ENCODE data around the gene CAPN1. TPM values are rescaled to one million over a fixed set of nuclear protein-coding genes. Genes with fewer than 3 reads are reported as not detected.

Gene CAPN1
- total and polyA plus RNA-seq, 9 of the 15 experiments (the other 6 are each of a cell fraction or from before 2014, with no cell fraction given) = 3.5 to 199 (median 61.6) TPM

GRCh38 chr11:65225279-65226102 lies 43.8 kb downstream of the CAPN1 start (continued):
- TF ChIP-seq ZNF263 (CRISPR knock-in tag; IDR thresholded peaks at IDR 0.05; ENCODE audit: borderline replicate concordance) (peak; percentile 42; the same call in 1 of the 2 replicates), CEBPB (tag; IDR thresholded peaks at IDR 0.05) (peak; percentile 86), PHF8 (IDR thresholded peaks at IDR 0.05; ENCODE audit: borderline replicate concordance, low read length) (peak; percentile 39; the same call in 1 of the 2 replicates), BRD9 (IDR thresholded peaks at IDR 0.05; ENCODE audit: low read depth, partially characterized antibody) (peak; percentile 72), LCOR (CRISPR knock-in tag; IDR thresholded peaks at IDR 0.05) (peak; percentile 65; the same call in 1 of the 2 replicates), JUNB (CRISPR knock-in tag; conservative IDR thresholded peaks at IDR 0.05) (no peak), RAD21 (CRISPR knock-in tag; conservative IDR thresholded peaks at IDR 0.05 in 1 of 2, IDR thresholded peaks at IDR 0.05 in 1 of 2) (peak; percentile 69 to 72), TEAD1 (CRISPR knock-in tag; IDR thresholded peaks at IDR 0.05) (0 out of 4 replicates have a peak, but pooled peaks of 1 of the 2 experiments have one; percentile 24), CXXC5 (CRISPR knock-in tag; IDR thresholded peaks at IDR 0.05) (peak; percentile 55), GATAD2A (IDR thresholded peaks at IDR 0.05) (peak; percentile 36; the same call in 1 of the 2 replicates), GTF2E2 (tag; IDR thresholded peaks at IDR 0.05) (0 out of 2 replicates have a peak, but pooled peaks have one; percentile 46)
- TF ChIP-seq, protein P1, sequence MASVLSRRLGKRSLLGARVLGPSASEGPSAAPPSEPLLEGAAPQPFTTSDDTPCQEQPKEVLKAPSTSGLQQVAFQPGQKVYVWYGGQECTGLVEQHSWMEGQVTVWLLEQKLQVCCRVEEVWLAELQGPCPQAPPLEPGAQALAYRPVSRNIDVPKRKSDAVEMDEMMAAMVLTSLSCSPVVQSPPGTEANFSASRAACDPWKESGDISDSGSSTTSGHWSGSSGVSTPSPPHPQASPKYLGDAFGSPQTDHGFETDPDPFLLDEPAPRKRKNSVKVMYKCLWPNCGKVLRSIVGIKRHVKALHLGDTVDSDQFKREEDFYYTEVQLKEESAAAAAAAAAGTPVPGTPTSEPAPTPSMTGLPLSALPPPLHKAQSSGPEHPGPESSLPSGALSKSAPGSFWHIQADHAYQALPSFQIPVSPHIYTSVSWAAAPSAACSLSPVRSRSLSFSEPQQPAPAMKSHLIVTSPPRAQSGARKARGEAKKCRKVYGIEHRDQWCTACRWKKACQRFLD (CRISPR knock-in tag; IDR thresholded peaks at IDR 0.05) = 0 out of 2 replicates have a peak, but pooled peaks have one; percentile 60
- TF ChIP-seq, protein P2, sequence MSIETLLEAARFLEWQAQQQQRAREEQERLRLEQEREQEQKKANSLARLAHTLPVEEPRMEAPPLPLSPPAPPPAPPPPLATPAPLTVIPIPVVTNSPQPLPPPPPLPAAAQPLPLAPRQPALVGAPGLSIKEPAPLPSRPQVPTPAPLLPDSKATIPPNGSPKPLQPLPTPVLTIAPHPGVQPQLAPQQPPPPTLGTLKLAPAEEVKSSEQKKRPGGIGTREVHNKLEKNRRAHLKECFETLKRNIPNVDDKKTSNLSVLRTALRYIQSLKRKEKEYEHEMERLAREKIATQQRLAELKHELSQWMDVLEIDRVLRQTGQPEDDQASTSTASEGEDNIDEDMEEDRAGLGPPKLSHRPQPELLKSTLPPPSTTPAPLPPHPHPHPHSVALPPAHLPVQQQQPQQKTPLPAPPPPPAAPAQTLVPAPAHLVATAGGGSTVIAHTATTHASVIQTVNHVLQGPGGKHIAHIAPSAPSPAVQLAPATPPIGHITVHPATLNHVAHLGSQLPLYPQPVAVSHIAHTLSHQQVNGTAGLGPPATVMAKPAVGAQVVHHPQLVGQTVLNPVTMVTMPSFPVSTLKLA (conservative IDR thresholded peaks at IDR 0.05) = peak in 1 of 2 experiments; percentile 55; a peak in 2 of 4 replicates

Data from K562 (cell line).